ENCODE data around the gene DCBLD2.

The DCBLD2 gene

DNA sequence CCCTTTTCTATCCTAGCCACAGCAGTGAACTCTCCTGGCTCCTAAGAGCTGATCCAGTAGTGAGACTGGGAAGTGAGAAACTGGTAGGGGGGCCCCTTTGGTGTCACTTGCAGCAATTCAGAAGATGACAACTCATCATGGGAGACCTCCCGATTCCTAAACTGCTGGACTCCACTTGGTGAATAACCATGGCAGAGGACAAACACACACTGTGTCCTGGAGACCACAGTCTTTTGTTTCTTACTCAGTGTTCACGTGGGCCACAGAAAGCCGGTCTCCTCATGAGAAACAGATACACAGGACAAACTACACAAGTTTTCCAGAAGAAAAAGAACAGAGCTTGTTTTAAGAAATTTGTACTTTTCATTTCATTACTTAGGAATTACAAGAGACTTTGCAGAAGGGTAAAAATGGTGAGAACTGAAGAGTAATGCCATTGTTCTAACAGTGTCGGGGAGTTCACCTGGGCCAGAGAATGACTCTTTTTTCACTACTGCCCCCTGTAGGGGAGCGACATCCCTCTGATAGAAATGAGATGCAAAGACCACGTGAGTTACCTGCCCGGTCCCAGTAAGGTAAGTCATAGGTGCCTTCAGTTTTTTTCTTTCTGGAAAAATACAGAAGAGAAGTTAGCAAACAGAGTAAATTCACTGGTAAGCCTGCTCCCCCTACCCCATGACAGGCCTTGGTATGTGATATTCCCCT is 100.3 kb downstream of the DCBLD2 start:
- TF ChIP-seq, protein P1, sequence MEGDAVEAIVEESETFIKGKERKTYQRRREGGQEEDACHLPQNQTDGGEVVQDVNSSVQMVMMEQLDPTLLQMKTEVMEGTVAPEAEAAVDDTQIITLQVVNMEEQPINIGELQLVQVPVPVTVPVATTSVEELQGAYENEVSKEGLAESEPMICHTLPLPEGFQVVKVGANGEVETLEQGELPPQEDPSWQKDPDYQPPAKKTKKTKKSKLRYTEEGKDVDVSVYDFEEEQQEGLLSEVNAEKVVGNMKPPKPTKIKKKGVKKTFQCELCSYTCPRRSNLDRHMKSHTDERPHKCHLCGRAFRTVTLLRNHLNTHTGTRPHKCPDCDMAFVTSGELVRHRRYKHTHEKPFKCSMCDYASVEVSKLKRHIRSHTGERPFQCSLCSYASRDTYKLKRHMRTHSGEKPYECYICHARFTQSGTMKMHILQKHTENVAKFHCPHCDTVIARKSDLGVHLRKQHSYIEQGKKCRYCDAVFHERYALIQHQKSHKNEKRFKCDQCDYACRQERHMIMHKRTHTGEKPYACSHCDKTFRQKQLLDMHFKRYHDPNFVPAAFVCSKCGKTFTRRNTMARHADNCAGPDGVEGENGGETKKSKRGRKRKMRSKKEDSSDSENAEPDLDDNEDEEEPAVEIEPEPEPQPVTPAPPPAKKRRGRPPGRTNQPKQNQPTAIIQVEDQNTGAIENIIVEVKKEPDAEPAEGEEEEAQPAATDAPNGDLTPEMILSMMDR (IDR thresholded peaks at IDR 0.05; ENCODE audit: insufficient read depth, missing control alignments) = peak; percentile 2
- DNase-seq (ENCODE audit: insufficient read length, low spot score) (no peak), FAIRE-seq (no peak)

DNA sequence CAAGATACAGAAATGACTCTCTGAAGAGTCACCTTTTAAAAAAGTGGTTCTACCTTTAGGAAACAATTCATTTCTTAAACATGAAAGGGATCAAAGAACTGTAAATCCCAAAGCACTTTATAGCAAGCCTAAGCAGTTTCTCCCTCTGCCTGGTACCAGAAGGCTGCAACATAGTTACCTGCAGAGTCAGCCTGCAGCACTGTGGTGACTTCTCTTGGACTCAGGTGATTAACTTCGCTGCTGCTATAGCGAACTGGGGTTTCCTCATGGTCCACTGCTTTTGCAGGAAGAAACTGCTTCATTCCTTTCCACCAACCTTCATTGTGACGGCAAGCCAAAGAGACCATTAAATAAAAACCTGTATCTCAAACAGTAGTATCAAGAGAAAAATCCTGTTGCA is 101.1 kb downstream of the DCBLD2 start:
- TF ChIP-seq, protein P1 (IDR thresholded peaks at IDR 0.05; ENCODE audit: insufficient read depth, missing control alignments) = no peak
- FAIRE-seq = no peak
- no peak for DNase-seq (ENCODE audit: insufficient read length, low spot score)

DNA sequence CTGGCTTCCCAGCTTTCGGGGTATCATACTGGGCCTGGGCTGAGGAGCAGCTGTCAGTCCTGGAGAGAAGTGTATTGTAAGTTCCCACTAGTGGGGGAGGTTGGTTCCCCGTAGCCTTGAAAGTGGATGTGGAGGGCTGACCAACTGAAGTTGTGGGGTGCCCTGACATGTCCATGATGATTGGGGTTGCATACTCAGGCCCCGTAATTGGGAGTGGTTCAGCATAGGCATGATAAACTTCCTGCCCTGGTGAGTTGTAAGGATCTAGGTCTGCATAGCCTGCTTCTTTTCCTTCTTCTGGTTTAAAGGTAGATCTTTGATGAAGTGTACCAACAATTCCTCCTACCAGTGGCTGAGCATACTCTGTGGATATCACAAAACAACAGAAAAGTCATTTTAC is 102.0 kb downstream of the DCBLD2 start:
- TF ChIP-seq, protein P1 (IDR thresholded peaks at IDR 0.05; ENCODE audit: insufficient read depth, missing control alignments) = no peak
- FAIRE-seq (no peak), DNase-seq (ENCODE audit: insufficient read length, low spot score) (no peak)

DNA sequence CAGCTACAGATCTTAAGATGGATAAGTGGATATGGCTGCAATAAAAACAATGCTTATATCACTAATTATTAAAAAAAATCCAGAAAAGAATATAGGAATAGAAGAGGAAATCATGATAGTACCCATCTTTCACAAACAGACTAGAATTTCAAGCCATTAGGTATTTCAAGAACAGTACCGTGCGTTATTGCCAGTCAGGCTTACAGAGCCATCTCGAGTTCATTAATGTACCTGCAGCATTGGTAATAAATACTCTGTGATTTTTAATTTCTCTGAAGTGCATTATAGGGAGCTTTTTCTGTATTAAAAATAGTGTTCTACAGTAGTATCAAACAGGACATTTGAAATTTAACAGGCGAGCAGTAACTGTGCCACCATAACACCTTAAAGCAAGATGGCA is 102.7 kb downstream of the DCBLD2 start:
- DNase-seq (ENCODE audit: insufficient read length, low spot score) = no peak
- TF ChIP-seq, protein P1 (IDR thresholded peaks at IDR 0.05; ENCODE audit: insufficient read depth, missing control alignments) = no peak
- no peak for FAIRE-seq

DNA sequence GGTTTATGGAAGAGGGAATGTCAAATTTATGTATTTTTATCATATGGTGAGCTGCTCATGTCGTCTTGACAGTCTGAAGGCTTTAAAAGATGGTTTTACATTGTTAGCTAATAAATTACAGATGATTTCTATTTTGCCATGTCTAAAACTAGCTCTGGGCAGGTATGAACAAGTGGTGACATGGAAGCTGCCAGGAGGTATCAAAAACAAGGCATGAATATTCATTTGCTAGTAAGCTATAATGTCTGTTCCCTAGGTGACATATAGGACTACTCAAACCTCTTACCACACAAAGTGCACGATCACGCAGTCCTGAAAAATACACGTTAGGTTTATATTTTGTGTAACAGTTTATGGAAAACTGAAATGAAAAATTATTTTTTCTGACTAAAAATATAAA is 103.6 kb downstream of the DCBLD2 start:
- no peak for DNase-seq (ENCODE audit: insufficient read length, low spot score)
- TF ChIP-seq, protein P1 (IDR thresholded peaks at IDR 0.05; ENCODE audit: insufficient read depth, missing control alignments) = no peak
- FAIRE-seq = no peak

DNA sequence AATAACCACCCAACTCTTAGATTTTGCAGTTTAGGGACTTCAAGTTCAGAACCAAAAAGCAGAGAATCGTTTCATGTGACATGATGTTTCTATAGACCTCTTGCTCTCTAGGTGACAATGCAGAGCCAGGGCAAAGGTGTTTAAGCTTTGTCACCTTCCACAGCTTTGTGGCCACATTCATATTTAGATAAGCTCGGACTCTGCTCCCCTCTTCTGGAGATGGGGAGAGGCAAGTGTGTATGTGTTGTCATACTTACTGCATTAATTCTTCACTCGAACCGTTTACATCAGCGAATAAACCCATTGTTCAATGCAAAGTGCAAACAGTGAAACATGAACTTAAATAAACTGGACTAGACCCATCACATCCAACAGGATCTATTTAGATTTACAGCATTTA is 105.2 kb downstream of the DCBLD2 start:
- no peak for DNase-seq (ENCODE audit: insufficient read length, low spot score)
- FAIRE-seq = no peak
- TF ChIP-seq, protein P1 (IDR thresholded peaks at IDR 0.05; ENCODE audit: insufficient read depth, missing control alignments) = no peak

DNA sequence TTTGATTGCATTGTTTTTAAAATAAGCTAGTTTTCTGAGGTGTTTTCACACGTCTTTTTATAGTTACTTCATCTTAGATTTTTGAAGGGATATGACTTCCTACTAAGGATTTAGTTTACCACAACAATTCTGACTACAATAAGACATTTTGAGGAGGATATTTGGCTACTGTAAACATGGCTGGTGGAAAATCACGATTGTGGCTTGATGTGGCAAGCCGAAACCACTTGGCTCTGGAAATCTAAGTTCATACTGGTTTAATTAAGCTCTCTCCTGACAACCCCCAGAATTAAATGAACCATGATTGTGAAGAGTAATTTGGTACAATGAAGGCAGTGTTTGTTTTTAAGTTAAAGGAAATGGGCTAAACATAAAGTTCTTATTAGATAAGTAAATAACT is 107.5 kb downstream of the DCBLD2 start:
- TF ChIP-seq, protein P1 (IDR thresholded peaks at IDR 0.05; ENCODE audit: insufficient read depth, missing control alignments) = no peak
- FAIRE-seq (no peak), DNase-seq (ENCODE audit: insufficient read length, low spot score) (no peak)
